WERI-Rb-1 (cell line): ENCODE results near the gene MSH4.

Experiments
- DNase-seq: peaks from one replicate; pipeline ENCODE4 v3.0.0-alpha.2; 2020
- H3K27ac ChIP-seq: fragments of 250-450 bp; sonication (Bioruptor Pico); 2 replicates; pipeline ENCODE4 v1.5.1; 2020; ENCODE audit warnings: mild to moderate bottlenecking, moderate library complexity
- H3K27me3 ChIP-seq: fragments of 250-450 bp; sonication (Bioruptor Pico); 2 replicates; pipeline ENCODE4 v1.5.1; 2021; ENCODE audit warnings: mild to moderate bottlenecking, low read depth, moderate library complexity; ENCODE audit not compliant: insufficient read depth, severe bottlenecking
- H3K36me3 ChIP-seq: fragments of 250-450 bp; sonication (Bioruptor Pico); 2 replicates; pipeline ENCODE4 v1.5.1; 2020; ENCODE audit warnings: mild to moderate bottlenecking, moderate library complexity
- H3K4me3 ChIP-seq: 2 replicates; pipeline ENCODE4 v1.5.1; 2011; ENCODE audit warnings: low read depth, mild to moderate bottlenecking, control low read depth, low read length
- H3K9me3 ChIP-seq: fragments of 250-450 bp; sonication (Bioruptor Pico); 2 replicates; pipeline ENCODE4 v1.5.1; 2021; ENCODE audit warnings: mild to moderate bottlenecking, moderate library complexity; ENCODE audit not compliant: severe bottlenecking
- TF ChIP-seq, protein P1 (sequence below): IDR thresholded peaks from 2 replicates; pipeline ENCODE4 v1.5.1; 2011; ENCODE audit warnings: low read depth, mild to moderate bottlenecking, control low read depth, inconsistent platforms, low read length

MSH4 gene

DNA sequence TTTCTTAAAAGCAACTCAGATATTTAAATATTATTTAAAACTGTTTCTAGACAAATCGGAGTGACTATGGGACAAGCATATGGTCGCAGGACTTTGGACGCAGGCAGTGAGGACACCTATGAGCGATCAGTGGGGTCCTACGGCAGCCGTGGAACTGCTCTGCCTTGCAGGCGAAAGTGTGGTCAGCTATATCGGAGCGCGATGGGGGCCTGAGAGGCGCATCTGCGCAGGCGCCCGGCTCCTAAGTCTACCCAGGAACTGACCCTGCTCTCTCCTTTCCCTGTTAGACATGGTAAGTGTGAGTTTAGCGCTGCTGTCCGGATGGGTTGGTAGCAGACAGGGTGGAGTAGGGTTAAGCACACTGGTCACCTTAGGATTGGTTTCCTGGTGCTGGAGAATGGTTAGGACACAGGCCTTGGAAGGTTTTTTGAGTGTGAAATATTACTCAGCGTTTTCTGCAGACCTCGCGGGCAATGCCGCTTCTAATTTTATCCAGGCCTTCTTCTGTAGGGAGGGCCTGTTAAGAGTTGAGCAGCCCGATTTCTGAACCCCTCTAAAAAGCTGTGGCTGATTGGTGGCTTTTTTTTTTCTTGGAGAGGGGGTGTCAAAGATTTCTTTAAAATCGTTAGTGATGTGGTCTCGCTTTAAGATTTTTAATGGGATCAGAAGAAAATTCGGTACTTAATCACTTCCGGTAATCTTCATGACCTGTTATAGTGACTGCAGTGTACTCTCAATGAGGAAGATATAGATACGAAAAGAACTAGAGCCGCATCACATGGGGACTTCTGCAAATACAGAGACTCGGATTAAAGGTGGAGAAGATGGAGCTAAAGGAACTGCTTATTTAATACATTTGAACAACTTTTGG lies 10.5 kb upstream of the MSH4 start, which contains the start of gene RABGGTB:
Gene RABGGTB, plus strand, starts transcription at position 274 of the 871 bp plus-strand sequence. Its CDS starts 16 bp downstream, at position 290.
- peak within 1 kb of the TSS; percentile 91 for H3K4me3 ChIP-seq
- DNase-seq = peak; percentile 96
- TF ChIP-seq, protein P1, sequence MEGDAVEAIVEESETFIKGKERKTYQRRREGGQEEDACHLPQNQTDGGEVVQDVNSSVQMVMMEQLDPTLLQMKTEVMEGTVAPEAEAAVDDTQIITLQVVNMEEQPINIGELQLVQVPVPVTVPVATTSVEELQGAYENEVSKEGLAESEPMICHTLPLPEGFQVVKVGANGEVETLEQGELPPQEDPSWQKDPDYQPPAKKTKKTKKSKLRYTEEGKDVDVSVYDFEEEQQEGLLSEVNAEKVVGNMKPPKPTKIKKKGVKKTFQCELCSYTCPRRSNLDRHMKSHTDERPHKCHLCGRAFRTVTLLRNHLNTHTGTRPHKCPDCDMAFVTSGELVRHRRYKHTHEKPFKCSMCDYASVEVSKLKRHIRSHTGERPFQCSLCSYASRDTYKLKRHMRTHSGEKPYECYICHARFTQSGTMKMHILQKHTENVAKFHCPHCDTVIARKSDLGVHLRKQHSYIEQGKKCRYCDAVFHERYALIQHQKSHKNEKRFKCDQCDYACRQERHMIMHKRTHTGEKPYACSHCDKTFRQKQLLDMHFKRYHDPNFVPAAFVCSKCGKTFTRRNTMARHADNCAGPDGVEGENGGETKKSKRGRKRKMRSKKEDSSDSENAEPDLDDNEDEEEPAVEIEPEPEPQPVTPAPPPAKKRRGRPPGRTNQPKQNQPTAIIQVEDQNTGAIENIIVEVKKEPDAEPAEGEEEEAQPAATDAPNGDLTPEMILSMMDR = no peak
- H3K9me3 ChIP-seq = no peaks in the 10 kb centered on the region
- peaks cover 42% of the 10 kb centered on the region for H3K36me3 ChIP-seq
- no peaks in the 10 kb centered on the region for H3K27me3 ChIP-seq
- H3K27ac ChIP-seq = peak within 1 kb of the TSS; percentile 81

DNA sequence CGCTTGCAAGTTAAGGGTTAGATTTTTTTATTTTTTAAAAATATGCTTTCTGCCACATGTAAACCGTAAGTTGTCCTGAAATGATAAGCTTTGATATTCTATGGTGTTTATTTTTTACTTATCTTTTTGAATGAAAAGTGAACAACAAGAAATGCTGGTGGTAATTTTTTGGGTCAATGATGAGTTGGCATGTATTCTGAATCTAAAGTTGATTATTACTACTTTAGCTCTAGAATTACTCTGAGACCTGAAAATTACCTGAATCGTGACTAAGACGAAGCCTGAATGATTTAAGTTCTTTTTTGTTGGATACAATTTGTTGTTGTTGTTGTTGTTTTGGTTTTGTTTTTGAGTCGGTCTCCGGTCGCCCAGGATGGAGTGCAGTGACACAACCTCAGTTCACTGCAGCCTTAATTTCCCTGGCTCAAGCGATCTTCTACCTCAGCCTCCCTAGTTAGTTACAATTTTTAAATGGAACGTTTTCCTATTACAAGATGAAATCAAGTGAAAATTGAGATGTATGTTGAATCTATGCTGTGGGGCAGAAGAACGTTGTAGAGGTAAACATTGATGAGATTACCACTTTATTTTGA lies 9.7 kb upstream of the MSH4 start:
- no peak for DNase-seq
- TF ChIP-seq, protein P1 = no peak
- peak overlapping the region; percentile 91 for H3K4me3 ChIP-seq
- H3K27ac ChIP-seq = peak overlapping the region; percentile 81; the same call in 1 of the 2 replicates
- H3K27me3 ChIP-seq = no peaks in the 10 kb centered on the region
- no peaks in the 10 kb centered on the region for H3K9me3 ChIP-seq
- peaks cover 50% of the 10 kb centered on the region for H3K36me3 ChIP-seq

DNA sequence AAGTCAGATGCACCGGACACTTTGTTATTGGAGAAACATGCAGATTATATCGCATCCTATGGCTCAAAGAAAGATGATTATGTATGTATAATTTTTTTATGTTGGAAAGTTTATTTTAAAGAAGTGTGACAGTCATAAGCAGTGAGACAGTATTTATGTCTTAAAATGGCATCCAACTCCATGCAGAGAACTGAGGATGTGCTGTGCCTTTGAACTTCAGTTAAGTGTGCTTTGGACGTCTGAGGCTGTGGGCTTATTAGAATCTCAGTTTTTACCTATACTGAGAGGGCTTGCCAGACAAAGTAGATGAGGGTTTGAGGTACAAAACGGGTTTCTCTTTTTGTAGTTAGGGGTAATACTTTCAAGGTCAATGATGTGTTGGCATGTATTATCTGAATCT lies 9.2 kb upstream of the MSH4 start:
- no peaks in the 10 kb centered on the region for H3K27me3 ChIP-seq
- peaks cover 55% of the 10 kb centered on the region for H3K36me3 ChIP-seq
- DNase-seq = no peak
- TF ChIP-seq, protein P1 = no peak
- H3K27ac ChIP-seq = no peak overlapping the region
- peak overlapping the region; percentile 91 for H3K4me3 ChIP-seq
- H3K9me3 ChIP-seq = no peaks in the 10 kb centered on the region

DNA sequence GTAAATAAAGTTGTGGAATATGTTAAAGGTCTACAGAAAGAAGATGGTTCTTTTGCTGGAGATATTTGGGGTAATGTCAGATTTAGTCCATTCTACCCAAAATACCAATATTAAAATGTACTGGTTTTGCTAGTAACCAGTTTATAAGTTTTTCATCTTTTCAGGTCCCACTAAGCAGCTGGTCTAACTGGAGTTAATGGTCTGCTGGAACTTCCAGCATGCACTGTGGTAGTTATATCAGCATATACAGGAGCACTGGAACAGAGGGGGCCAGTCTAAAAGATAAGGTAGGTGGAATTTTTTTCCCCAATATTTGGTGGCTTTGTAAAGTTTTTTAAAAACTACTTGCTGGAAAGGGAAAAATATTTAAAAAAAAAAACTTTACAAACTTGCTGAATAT lies 6.7 kb upstream of the MSH4 start:
- Histone ChIP-seq H3K27me3 (no peaks in the 10 kb centered on the region), H3K36me3 (peaks cover 80% of the 10 kb centered on the region), H3K9me3 (no peaks in the 10 kb centered on the region), H3K4me3 (no peak overlapping the region), H3K27ac (no peak overlapping the region)
- TF ChIP-seq, protein P1 = no peak
- DNase-seq = no peak

DNA sequence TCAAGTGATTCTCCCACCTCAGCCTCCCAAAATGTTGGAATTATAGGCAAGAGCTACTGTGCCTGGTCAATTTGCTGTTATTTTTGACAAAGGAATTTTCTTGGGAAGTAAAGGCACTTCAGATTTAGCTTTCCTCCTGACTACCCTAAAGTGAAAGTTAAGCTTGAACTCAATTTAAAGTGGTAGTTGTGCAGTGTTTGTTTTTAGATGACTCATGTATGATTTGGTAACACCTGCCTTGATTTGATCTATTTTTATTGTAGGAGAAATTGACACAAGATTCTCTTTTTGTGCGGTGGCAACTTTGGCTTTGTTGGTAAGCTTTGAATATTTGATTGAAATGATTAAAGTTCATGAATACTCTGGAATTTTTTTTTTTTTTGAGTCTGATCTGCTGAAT lies 5.7 kb upstream of the MSH4 start:
- TF ChIP-seq, protein P1 = no peak
- Histone ChIP-seq H3K36me3 (peaks cover 89% of the 10 kb centered on the region), H3K27me3 (no peaks in the 10 kb centered on the region), H3K27ac (no peak overlapping the region), H3K4me3 (no peak overlapping the region), H3K9me3 (no peaks in the 10 kb centered on the region)
- no peak for DNase-seq
